Retina (tissue), 1 donor: Measurements from ENCODE around the gene ISL2.

ENCODE experiments used
- DNase-seq: peaks from one replicate; pipeline ENCODE4 v3.0.0-alpha.2; 2016

ISL2 gene

DNA sequence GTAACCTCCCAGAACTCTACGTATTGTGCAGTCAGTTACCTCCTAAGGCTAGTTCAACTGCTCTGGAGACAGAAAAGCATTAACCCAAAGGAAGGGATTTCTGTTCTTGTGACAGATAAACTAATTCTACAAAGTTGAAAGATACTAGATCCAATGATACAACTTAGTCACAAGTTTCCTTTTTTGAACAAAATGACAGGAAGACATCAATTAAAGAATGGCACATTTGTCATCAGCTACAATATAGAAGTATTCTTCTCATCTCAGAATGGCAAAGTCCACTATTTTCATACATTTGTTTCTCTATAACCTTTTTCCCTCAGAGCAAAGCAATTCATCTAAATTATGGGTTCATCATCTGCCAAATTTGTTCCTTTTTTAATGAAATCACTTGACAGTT lies 43.7 kb downstream of the ISL2 start:
- no peak for DNase-seq

DNA sequence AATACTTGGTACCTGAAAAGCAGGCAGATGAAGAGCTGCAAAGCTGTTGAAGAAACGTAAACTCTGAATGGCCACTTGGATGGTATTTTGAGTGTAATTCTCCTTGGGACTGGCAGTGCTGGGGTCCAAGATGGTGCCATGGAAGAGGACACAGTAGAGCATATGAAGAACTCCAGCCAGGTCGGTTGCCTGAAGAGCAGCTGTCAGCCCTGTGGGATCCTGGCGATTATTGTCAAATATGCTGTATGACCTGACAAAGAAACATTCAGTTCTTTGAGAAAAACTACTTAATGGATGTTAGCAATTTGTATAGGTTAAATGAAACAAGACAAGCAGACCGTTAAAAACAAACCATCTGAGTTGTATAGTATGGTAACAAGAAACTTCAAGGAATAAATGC lies 44.8 kb downstream of the ISL2 start:
- DNase-seq = no peak

DNA sequence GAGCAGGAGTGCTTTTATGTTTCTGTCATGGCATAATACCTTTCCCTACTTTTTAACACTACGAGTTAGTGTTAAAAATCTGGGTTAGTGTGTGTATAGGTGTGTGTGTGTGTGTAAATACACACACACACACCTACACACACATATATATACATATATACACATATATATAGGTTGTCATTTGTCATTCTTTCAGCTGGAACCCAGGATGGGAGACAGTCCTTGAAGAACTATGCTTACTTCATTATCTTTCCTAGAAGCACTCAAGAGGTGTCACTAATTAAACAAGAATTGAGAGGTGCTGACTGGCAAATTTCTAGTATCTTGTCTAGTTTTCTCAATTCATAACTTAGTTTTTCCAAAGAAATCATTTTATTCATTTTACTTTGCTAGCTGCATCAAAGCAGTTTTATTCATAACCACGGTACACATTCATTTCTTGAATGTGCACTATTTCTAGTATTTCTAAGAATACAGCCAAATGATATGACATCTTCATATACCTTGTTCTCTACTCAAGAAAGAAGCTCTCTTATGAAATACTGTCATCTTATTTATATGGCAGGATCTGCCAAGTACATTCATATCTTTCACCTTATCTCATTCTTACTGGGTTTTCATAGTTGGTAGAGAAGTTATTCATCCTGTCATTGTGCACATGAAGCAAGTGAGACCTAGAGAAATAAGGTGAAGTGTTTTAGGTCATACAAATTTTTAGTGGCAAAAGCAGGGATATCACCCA lies 46.6 kb downstream of the ISL2 start:
- no peak for DNase-seq

DNA sequence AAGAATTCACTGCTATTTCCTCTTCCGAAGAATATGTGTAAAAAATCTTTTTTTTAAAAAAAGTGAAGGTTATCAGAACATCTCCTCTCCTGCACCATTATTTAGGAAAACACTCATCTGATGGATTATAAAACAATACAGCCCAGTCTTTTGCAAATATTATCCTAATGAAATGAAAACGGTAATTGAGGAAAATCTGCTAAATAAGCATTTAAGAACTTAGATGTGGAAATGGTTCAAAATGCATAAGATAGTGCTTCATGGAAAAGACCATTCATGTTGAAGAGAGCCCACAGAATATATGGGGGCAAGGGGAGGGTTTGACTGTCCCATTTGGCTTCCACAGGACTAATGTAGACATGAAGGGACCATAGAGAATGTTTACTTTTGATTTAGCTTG lies 47.8 kb downstream of the ISL2 start:
- DNase-seq = no peak

DNA sequence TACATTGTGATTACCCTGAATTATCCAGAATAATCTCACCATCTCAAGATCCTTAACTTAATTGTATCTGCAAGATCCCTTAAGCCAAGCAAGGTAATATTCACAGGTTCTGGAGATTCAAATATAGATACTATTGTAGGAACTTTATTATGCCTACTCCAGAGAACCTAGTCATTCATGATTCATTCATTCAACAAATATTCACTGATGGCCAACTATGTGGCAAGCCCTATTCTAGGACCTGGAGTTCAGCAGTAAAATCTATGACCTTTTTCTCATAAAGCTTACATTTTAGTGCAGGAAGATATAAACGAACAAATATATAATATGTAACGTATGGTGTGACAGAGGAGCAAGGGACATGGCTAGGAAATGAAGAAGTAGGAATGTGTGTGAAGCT lies 49.6 kb downstream of the ISL2 start:
- DNase-seq = no peak

DNA sequence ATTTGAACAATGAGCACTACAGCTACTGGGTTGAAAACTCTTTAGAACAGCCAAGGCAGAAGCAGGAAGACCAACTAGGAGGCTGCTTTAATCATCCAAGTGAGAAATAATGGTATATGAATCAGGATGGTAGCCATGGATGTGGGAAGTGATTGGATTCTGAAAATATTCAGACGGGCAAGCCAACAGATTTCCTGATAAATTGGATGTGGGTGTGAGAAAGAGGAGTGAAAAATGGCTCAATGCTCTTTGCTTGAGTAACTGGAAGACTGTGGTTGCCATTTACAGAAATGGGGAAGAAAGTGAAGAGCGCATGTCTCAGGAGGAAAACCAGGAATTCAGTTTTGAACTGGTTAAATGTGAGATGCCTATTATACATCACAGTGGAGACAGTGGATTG lies 50.4 kb downstream of the ISL2 start:
- DNase-seq = no peak

DNA sequence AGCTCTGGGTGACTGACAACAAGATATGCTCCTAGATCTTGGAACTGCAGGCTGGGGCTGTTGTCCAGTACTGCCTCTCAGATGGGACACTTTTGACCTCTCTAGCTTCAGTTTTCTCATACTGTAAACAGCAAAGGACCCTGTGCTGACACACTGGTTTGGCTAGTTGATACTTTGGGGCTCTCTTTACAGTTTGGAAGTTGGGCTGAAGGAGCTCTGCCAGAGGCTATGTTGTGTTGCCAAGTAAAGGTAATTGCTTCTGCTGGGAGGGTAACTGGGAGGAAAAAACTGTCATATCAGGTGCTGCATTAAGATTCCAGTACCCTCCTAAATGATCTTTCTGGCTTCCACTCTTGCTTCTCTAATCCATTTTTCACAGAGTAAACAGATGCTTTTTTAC lies 54.0 kb downstream of the ISL2 start:
- no peak for DNase-seq

DNA sequence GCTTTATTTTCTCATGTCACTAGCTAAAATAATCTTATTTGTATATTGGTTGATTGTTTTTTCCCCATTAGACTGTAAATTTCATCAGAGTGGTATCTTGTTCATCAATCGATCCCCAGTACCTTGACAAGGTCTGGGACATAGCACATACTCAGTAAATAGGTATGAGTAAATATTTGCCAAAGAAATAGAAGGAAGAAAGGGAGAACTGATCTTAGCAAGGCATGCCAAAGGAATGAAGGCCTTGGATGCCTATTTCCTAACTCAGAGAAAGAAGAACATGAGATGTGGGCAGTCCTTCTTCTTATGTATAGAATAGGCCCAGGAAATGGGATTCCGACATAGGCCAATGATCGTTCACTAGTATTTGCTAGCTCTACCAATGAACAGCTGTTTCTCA lies 54.7 kb downstream of the ISL2 start:
- DNase-seq = no peak

DNA sequence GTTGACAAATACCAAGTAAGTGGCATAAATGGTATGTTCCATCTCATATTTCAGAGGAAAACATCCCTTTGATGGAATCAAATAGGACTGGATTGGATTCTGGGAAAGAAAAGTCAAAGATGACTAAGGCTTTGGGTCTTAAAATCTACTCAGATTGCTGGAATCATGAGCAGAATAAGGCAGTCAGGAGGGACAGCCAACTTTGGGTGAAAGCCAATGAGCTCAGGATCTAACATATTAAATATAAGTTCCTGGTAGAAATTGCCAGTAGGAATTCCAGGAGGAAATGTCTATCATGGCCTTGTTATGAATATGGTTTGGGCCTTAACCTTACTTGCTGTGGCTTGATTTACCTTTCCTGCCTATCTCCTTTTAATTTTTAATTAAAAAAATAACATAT lies 55.3 kb downstream of the ISL2 start:
- DNase-seq = no peak
